Measurements from ENCODE around the gene CXCL11. TPM values are rescaled to one million over a fixed set of nuclear protein-coding genes. Genes with fewer than 3 reads are reported as not detected.
A peak's percentile ranks its signal among the peaks of the same experiment; 100 is the strongest.

CXCL11 gene
- total and polyA plus RNA-seq, 2 experiments from 2014 or later = 0.81 to 1.9 TPM

DNA sequence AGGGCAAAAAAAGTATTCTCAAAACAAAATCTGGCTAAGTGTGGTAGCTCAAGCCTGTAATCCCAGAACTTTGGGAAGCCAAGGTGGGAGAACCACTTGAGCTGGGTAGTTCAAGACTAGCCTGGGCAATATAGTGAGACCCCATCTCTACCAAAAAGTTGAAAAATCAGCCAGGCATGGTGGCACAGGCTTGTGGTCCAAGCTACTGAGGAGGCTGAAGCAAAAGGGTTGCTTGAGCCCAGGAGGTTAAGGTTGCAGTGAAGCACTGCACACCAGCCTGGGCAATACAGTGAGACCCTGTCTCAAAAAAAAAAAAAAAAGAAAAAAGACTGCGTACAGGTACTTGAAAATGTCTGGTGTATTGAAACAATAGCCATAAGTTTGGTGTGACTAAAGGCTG is 43.4 kb downstream of the CXCL11 start (continued):
- TF ChIP-seq CTCF (conservative IDR thresholded peaks at IDR 0.05; ENCODE audit: low read depth in 2 of 2) (no peak), JUNB (IDR thresholded peaks at IDR 0.05; ENCODE audit: unreplicated experiment) (no peak), ZNF331 (CRISPR knock-in tag; IDR thresholded peaks at IDR 0.05; ENCODE audit: low read depth) (no peak), STAT1 (IDR thresholded peaks at IDR 0.05; ENCODE audit: unreplicated experiment) (no peak), EZH2phosphoT487 (IDR thresholded peaks at IDR 0.05; ENCODE audit: unreplicated experiment) (no peak), EZH2 (IDR thresholded peaks at IDR 0.05; ENCODE audit: low read depth, unreplicated experiment) (no peak)

GRCh38 chr4:75989846-75990528 is 45.9 kb downstream of the CXCL11 start:
- H3K27ac ChIP-seq (ENCODE audit: low read depth) = no peak overlapping the region
- H3K36me3 Mint-ChIP-seq (ENCODE audit: low read depth) = no peaks in the 10 kb centered on the region; the same call in 1 of the 3 replicates
- no peak for ATAC-seq
- peak overlapping the region; percentile 93 for H3K4me3 ChIP-seq
- H3K4me3 Mint-ChIP-seq = peak overlapping the region; percentile 89
- H3K27me3 ChIP-seq (ENCODE audit: insufficient read depth) = no peaks in the 10 kb centered on the region; the same call in 1 of the 2 replicates
- H3K79me2 ChIP-seq (replicated peaks; ENCODE audit: insufficient read depth) = peaks cover 57% of the 10 kb centered on the region
- H3K9me2 ChIP-seq (ENCODE audit: insufficient read depth) = no peaks in the 10 kb centered on the region
- H3K9me3 Mint-ChIP-seq = no peaks in the 10 kb centered on the region
- peaks cover 7% of the 10 kb centered on the region for H3K4me1 ChIP-seq (ENCODE audit: insufficient read depth)
- H3F3A ChIP-seq (replicated peaks; ENCODE audit: low read depth) = no peaks in the 10 kb centered on the region
- H4K20me1 ChIP-seq (replicated peaks; ENCODE audit: insufficient read depth) = peaks cover 47% of the 10 kb centered on the region
- peak overlapping the region; percentile 88 for H3K4me2 ChIP-seq
- H3K4me1 Mint-ChIP-seq = peaks cover 11% of the 10 kb centered on the region
- H2AFZ ChIP-seq = 0 out of 2 replicates have a peak overlapping the region, but pooled peaks have one; percentile 40
- no peaks in the 10 kb centered on the region for H3K36me3 ChIP-seq (ENCODE audit: insufficient read depth)
- peak overlapping the region; percentile 81 for H3K27ac Mint-ChIP-seq
- H3K27me3 Mint-ChIP-seq (ENCODE audit: insufficient read depth, low read depth, poor library complexity) = no peaks in the 10 kb centered on the region
- no peak for DNase-seq (ENCODE audit: low spot score)
- TF ChIP-seq EZH2phosphoT487 (IDR thresholded peaks at IDR 0.05; ENCODE audit: unreplicated experiment) (no peak), CREB1 (CRISPR knock-in tag; IDR thresholded peaks at IDR 0.05; ENCODE audit: low read depth) (no peak), REST (IDR thresholded peaks at IDR 0.05; ENCODE audit: unreplicated experiment) (no peak), STAT1 (IDR thresholded peaks at IDR 0.05; ENCODE audit: unreplicated experiment) (no peak), CTCF (conservative IDR thresholded peaks at IDR 0.05; ENCODE audit: low read depth in 2 of 2) (no peak), JUNB (IDR thresholded peaks at IDR 0.05; ENCODE audit: unreplicated experiment) (no peak)
- TF ChIP-seq, protein P1, sequence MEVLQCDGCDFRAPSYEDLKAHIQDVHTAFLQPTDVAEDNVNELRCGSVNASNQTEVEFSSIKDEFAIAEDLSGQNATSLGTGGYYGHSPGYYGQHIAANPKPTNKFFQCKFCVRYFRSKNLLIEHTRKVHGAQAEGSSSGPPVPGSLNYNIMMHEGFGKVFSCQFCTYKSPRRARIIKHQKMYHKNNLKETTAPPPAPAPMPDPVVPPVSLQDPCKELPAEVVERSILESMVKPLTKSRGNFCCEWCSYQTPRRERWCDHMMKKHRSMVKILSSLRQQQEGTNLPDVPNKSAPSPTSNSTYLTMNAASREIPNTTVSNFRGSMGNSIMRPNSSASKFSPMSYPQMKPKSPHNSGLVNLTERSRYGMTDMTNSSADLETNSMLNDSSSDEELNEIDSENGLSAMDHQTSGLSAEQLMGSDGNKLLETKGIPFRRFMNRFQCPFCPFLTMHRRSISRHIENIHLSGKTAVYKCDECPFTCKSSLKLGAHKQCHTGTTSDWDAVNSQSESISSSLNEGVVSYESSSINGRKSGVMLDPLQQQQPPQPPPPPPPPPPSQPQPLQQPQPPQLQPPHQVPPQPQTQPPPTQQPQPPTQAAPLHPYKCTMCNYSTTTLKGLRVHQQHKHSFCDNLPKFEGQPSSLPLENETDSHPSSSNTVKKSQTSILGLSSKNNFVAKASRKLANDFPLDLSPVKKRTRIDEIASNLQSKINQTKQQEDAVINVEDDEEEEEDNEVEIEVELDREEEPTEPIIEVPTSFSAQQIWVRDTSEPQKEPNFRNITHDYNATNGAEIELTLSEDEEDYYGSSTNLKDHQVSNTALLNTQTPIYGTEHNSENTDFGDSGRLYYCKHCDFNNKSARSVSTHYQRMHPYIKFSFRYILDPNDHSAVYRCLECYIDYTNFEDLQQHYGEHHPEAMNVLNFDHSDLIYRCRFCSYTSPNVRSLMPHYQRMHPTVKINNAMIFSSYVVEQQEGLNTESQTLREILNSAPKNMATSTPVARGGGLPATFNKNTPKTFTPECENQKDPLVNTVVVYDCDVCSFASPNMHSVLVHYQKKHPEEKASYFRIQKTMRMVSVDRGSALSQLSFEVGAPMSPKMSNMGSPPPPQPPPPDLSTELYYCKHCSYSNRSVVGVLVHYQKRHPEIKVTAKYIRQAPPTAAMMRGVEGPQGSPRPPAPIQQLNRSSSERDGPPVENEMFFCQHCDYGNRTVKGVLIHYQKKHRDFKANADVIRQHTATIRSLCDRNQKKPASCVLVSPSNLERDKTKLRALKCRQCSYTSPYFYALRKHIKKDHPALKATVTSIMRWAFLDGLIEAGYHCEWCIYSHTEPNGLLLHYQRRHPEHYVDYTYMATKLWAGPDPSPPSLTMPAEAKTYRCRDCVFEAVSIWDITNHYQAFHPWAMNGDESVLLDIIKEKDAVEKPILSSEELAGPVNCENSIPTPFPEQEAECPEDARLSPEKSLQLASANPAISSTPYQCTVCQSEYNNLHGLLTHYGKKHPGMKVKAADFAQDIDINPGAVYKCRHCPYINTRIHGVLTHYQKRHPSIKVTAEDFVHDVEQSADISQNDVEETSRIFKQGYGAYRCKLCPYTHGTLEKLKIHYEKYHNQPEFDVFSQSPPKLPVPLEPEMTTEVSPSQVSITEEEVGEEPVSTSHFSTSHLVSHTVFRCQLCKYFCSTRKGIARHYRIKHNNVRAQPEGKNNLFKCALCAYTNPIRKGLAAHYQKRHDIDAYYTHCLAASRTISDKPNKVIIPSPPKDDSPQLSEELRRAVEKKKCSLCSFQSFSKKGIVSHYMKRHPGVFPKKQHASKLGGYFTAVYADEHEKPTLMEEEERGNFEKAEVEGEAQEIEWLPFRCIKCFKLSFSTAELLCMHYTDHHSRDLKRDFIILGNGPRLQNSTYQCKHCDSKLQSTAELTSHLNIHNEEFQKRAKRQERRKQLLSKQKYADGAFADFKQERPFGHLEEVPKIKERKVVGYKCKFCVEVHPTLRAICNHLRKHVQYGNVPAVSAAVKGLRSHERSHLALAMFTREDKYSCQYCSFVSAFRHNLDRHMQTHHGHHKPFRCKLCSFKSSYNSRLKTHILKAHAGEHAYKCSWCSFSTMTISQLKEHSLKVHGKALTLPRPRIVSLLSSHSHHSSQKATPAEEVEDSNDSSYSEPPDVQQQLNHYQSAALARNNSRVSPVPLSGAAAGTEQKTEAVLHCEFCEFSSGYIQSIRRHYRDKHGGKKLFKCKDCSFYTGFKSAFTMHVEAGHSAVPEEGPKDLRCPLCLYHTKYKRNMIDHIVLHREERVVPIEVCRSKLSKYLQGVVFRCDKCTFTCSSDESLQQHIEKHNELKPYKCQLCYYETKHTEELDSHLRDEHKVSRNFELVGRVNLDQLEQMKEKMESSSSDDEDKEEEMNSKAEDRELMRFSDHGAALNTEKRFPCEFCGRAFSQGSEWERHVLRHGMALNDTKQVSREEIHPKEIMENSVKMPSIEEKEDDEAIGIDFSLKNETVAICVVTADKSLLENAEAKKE (CRISPR knock-in tag; IDR thresholded peaks at IDR 0.05) = no peak
